ENCODE results near the gene MAST4.
"Not testable (repeated sequence)": the region's sequence is repeated elsewhere in the genome, so short reads cannot be mapped to it uniquely, and the experiment has no call there.

The MAST4 gene

DNA sequence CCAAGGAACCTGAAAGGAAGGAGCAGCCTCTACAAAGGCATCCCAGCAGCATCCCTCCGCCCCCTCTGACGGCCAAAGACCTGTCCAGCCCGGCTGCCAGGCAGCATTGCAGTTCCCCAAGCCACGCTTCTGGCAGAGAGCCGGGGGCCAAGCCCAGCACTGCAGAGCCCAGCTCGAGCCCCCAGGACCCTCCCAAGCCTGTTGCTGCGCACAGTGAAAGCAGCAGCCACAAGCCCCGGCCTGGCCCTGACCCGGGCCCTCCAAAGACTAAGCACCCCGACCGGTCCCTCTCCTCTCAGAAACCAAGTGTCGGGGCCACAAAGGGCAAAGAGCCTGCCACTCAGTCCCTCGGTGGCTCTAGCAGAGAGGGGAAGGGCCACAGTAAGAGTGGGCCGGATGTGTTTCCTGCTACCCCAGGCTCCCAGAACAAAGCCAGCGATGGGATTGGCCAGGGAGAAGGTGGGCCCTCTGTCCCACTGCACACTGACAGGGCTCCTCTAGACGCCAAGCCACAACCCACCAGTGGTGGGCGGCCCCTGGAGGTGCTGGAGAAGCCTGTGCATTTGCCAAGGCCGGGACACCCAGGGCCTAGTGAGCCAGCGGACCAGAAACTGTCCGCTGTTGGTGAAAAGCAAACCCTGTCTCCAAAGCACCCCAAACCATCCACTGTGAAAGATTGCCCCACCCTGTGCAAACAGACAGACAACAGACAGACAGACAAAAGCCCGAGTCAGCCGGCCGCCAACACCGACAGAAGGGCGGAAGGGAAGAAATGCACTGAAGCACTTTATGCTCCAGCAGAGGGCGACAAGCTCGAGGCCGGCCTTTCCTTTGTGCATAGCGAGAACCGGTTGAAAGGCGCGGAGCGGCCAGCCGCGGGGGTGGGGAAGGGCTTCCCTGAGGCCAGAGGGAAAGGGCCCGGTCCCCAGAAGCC lies 569.6 kb downstream of the MAST4 start:
- ChIA-PET POLR2A (no interaction called here), CTCF (interaction anchor here (0.7 to 12.5 kb wide), 23 partner anchors 7 to 859 kb away, joined by 3 to 311 read pairs (median 5); partner anchors contain the start of gene CD180)
- peak; percentile 89 for DNase-seq (ENCODE audit: extremely low spot score)
- TF ChIP-seq, protein P1, sequence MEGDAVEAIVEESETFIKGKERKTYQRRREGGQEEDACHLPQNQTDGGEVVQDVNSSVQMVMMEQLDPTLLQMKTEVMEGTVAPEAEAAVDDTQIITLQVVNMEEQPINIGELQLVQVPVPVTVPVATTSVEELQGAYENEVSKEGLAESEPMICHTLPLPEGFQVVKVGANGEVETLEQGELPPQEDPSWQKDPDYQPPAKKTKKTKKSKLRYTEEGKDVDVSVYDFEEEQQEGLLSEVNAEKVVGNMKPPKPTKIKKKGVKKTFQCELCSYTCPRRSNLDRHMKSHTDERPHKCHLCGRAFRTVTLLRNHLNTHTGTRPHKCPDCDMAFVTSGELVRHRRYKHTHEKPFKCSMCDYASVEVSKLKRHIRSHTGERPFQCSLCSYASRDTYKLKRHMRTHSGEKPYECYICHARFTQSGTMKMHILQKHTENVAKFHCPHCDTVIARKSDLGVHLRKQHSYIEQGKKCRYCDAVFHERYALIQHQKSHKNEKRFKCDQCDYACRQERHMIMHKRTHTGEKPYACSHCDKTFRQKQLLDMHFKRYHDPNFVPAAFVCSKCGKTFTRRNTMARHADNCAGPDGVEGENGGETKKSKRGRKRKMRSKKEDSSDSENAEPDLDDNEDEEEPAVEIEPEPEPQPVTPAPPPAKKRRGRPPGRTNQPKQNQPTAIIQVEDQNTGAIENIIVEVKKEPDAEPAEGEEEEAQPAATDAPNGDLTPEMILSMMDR (IDR thresholded peaks at IDR 0.05; ENCODE audit: control extremely low read depth, extremely low read depth, low read depth, missing control alignments), result peak; percentile 84

DNA sequence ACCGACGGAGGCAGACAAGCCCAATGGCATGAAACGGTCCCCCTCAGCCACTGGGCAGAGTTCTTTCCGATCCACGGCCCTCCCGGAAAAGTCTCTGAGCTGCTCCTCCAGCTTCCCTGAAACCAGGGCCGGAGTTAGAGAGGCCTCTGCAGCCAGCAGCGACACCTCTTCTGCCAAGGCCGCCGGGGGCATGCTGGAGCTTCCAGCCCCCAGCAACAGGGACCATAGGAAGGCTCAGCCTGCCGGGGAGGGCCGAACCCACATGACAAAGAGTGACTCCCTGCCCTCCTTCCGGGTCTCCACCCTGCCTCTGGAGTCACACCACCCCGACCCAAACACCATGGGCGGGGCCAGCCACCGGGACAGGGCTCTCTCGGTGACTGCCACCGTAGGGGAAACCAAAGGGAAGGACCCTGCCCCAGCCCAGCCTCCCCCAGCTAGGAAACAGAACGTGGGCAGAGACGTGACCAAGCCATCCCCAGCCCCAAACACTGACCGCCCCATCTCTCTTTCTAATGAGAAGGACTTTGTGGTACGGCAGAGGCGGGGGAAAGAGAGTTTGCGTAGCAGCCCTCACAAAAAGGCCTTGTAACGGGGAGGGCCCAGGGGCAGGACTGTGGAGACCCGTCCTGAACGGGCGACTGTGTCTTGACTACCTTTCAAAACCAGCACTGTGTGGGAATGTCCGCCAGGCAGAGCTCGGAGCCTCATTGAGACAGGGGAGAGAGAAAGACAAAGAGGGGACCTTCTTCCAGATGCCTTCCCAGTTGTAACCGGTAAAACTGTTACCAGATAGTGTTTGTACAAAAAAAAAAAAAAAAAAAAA lies 570.5 kb downstream of the MAST4 start:
- CTCF ChIA-PET, result interaction anchor here (0.7 to 12.5 kb wide), 20 partner anchors 8 to 860 kb away, joined by 3 to 311 read pairs (median 5); partner anchors contain the start of gene CD180
- TF ChIP-seq, protein P1 (IDR thresholded peaks at IDR 0.05; ENCODE audit: control extremely low read depth, extremely low read depth, low read depth, missing control alignments), result no peak
- peak; percentile 47 for DNase-seq (ENCODE audit: extremely low spot score)
- POLR2A ChIA-PET, result no interaction called here

DNA sequence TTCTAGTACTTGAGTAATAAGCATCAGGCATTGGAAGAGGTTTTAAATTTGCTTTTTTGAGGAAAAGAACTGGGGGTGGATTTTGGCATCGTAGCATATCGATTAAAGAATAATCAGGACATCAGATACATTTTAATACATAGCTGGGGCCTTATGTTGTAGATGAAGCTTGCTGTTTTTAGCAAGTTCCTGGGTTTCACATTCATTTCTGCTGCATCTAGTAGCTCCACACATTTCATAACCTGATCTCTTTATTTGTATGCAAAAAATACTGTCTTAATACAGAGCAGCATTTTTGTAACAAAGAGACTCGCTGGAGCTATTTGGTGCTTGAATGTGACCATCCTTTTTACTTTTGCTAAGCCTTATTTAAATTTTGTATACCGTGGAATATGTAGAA lies 571.9 kb downstream of the MAST4 start:
- ChIA-PET POLR2A (no interaction called here), CTCF (interaction anchor here (2.4 to 12.5 kb wide), 4 partner anchors 9 to 35 kb away, joined by 7 to 311 read pairs (median 24); partner anchors contain the start of gene CD180)
- TF ChIP-seq, protein P1 (IDR thresholded peaks at IDR 0.05; ENCODE audit: control extremely low read depth, extremely low read depth, low read depth, missing control alignments), result no peak
- no peak for DNase-seq (ENCODE audit: extremely low spot score)

DNA sequence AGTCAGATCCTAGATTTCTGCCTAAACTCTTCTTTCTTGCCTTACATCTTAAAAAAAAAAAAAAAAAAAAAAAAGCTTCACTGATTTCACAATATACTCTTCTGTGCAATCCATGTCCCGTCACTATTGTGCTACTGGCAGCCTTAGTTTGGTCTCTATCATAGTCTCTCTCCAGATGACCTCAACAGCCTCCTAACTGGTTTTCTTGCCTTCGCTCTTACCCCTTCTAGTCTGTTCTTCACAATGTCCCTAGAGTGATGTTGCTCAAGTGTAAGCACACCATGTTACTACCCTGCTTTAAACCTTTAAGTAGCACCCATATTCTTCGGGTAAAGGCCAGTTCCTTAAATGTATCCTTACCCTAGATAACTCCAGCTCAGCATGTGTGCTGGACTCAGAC lies 574.6 kb downstream of the MAST4 start:
- no peak for DNase-seq (ENCODE audit: extremely low spot score)
- POLR2A ChIA-PET, result no interaction called here
- CTCF ChIA-PET, result interaction anchor here (1.3 to 12.5 kb wide), 2 partner anchors 19 to 33 kb away, joined by 3 to 311 read pairs; partner anchors contain the start of gene CD180
- TF ChIP-seq, protein P1 (IDR thresholded peaks at IDR 0.05; ENCODE audit: control extremely low read depth, extremely low read depth, low read depth, missing control alignments), result no peak

DNA sequence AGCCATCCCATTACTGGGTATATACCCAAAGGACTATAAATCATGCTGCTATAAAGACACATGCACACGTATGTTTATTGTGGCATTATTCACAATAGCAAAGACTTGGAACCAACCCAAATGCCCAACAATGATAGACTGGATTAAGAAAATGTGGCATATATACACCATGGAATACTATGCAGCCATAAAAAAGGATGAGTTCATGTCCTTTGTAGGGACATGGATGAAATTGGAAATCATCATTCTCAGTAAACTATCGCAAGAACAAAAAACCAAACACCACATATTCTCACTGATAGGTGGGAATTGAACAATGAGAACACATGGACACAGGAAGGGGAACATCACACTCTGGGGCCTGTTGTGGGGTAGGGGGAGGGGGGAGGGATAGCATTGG lies 577.2 kb downstream of the MAST4 start:
- CTCF ChIA-PET, result interaction anchor here (1.0 kb wide), 1 partner anchor 37 kb away, joined by 4 read pairs; no protein-coding TSS in a partner anchor
- DNase-seq (ENCODE audit: extremely low spot score); POLR2A ChIA-PET: not testable (repeated sequence)

DNA sequence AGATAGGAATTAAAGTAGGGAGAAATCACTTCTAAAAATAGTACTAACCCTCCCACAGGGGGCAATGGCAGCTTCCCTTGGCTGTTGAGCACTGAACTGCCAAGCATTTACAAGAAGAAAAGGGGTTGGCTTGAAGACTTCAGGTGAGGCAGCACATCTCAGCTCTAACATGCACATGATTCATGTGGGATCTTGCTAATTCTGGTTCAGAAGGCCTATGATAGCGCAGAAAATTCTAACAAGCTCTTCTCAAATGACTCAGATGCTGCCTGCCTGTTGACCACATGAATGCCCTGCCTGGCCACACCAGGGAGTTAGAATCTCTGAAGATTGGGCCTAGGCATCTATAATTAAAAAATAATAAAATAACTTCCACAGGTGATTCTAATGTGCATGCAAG lies 577.8 kb downstream of the MAST4 start:
- no peak for DNase-seq (ENCODE audit: extremely low spot score)
- ChIA-PET CTCF (interaction anchor here (1.0 to 6.0 kb wide), 2 partner anchors 6 to 36 kb away, joined by 4 to 39 read pairs; no protein-coding TSS in a partner anchor), POLR2A (no interaction called here)
- TF ChIP-seq, protein P1 (IDR thresholded peaks at IDR 0.05; ENCODE audit: control extremely low read depth, extremely low read depth, low read depth, missing control alignments), result no peak
